Placental pericyte (primary cell): ENCODE data around the gene RASSF3. TPM values are rescaled to one million over a fixed set of nuclear protein-coding genes. Genes with fewer than 3 reads are reported as not detected.

ENCODE experiments used
- small RNA-seq: library from RNA; depleted of rRNA; stranded (forward); fragments of <200 nt; gene quantifications from one replicate; pipeline ENCODE3, GENCODE V24; 2012; ENCODE audit warnings: low replicate concordance
- total RNA-seq: library from RNA; depleted of rRNA; stranded (reverse); fragments of >200 nt; gene quantifications from 2 replicates; pipeline ENCODE4 v1.2.3, GENCODE V29; 2012

The RASSF3 gene, protein sequence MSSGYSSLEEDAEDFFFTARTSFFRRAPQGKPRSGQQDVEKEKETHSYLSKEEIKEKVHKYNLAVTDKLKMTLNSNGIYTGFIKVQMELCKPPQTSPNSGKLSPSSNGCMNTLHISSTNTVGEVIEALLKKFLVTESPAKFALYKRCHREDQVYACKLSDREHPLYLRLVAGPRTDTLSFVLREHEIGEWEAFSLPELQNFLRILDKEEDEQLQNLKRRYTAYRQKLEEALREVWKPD
- total RNA-seq, result 20.4 and 28.8 TPM in 2 replicates

DNA sequence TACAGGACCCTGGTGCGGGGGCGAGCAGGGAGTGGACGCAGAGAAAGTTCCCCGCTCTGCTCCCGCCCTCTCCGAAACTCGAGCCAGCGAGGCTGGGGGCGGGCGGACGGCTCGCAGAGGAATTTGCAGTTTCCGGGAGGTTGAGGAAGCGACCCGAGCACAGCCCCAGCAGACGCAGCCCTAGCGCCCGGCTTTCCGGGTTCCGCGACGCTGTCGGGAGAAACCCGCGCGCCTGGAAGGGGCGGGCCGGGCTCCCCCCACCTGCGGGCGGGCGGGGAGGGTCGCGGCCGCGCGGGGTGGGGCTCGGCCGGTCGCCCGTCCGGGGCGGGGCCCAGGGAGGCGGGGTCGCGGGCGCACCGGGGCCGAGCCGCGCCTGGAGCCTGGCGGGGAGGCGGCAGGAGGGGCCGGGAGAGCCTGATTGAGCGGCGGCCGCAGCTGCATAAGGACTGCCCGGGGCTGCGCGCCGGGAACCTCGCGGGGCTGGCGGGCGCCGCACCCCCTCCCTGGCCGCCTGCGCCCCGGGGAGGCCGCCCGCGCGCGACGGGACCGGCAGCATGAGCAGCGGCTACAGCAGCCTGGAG lies at the start of gene RASSF3:
Gene RASSF3, plus strand, starts transcription at position 417 of the 581 bp plus-strand sequence. Its CDS starts 138 bp downstream, at position 555.

Small RNA genes lying within 50 kb of the gene (small RNA-seq; reads per million reads assigned to genes)
- not detected for gene MIR548C
- gene MIR548Z, result not detected
- not detected for gene RF00137

Other genes starting within 250 kb of the RASSF3 start
- 2.8 and 4.3 TPM in 2 replicates for gene C12orf56, start 219.7 kb upstream of the RASSF3 start, total RNA-seq
- 80.0 and 144 TPM in 2 replicates for gene XPOT, start 206.1 kb upstream of the RASSF3 start, total RNA-seq
- gene TBK1, start 158.4 kb upstream of the RASSF3 start, total RNA-seq, result 21.4 and 41.5 TPM in 2 replicates
- 117 and 246 TPM in 2 replicates for gene GNS, start 148.9 kb downstream of the RASSF3 start, total RNA-seq
- gene TBC1D30, start 214.2 kb downstream of the RASSF3 start, total RNA-seq, result under 0.01 and 0.29 TPM in 2 replicates